Neural progenitor cell (in vitro differentiated cells): Measurements from ENCODE around the gene LOXL1. TPM values are rescaled to one million over a fixed set of nuclear protein-coding genes. Genes with fewer than 3 reads are reported as not detected.
A peak's percentile ranks its signal among the peaks of the same experiment; 100 is the strongest.

ENCODE experiments used
- DNase-seq: peaks from one replicate; pipeline ENCODE4 v3.0.0-alpha.2; 2016; ENCODE audit warnings: low spot score
- H2AFZ ChIP-seq: fragments of 200-600 bp; sonication (generic); replicated peaks from 2 replicates; pipeline ENCODE4 v1.6.1; 2016; ENCODE audit warnings: antibody characterized with exemption
- H3F3A ChIP-seq: fragments of 200-600 bp; sonication (generic); 2 replicates; pipeline ENCODE4 v1.6.1; 2016; ENCODE audit warnings: antibody characterized with exemption, low read depth
- H3K27ac ChIP-seq: fragments of 200-600 bp; sonication (generic); 2 replicates; pipeline ENCODE4 v1.5.1; 2016; ENCODE audit warnings: mild to moderate bottlenecking
- H3K27me3 ChIP-seq: fragments of 200-600 bp; sonication (generic); 2 replicates; pipeline ENCODE4 v1.6.1; 2016; ENCODE audit warnings: mild to moderate bottlenecking, moderate library complexity
- H3K36me3 ChIP-seq: fragments of 200-600 bp; sonication (generic); 2 replicates; pipeline ENCODE4 v1.5.1; 2016
- H3K4me1 ChIP-seq: fragments of 200-600 bp; sonication (generic); 2 replicates; pipeline ENCODE4 v1.6.1; 2016; ENCODE audit warnings: mixed run types
- H3K4me2 ChIP-seq: fragments of 200-600 bp; sonication (generic); 2 replicates; pipeline ENCODE4 v1.6.1; 2016
- H3K4me3 ChIP-seq: fragments of 200-600 bp; sonication (generic); 2 replicates; pipeline ENCODE4 v1.5.1; 2016
- H3K79me2 ChIP-seq: fragments of 200-600 bp; sonication (generic); 2 replicates; pipeline ENCODE4 v1.6.1; 2016; ENCODE audit warnings: low read depth
- H3K9ac ChIP-seq: fragments of 200-600 bp; sonication (generic); 2 replicates; pipeline ENCODE4 v1.6.1; 2016
- H3K9me3 ChIP-seq: fragments of 200-600 bp; sonication (generic); 2 replicates; pipeline ENCODE4 v1.5.1; 2016; ENCODE audit warnings: low read depth
- H4K20me1 ChIP-seq: fragments of 200-600 bp; sonication (generic); 2 replicates; pipeline ENCODE4 v1.6.1; 2016; ENCODE audit warnings: low read depth
- H3K27ac Mint-ChIP-seq: 3 replicates; pipeline ENCODE4 v1.8.0; 2021; ENCODE audit warnings: mixed read lengths
- H3K27me3 Mint-ChIP-seq: 2 replicates; pipeline ENCODE4 v1.8.0; 2022; ENCODE audit warnings: low read depth, mild to moderate bottlenecking, inconsistent platforms, moderate library complexity, mixed read lengths; ENCODE audit not compliant: insufficient read depth
- H3K36me3 Mint-ChIP-seq: 3 replicates; pipeline ENCODE4 v1.8.0; 2021; ENCODE audit warnings: mixed read lengths
- H3K4me1 Mint-ChIP-seq: 3 replicates; pipeline ENCODE4 v1.8.0; 2021; ENCODE audit warnings: mixed read lengths
- H3K4me3 Mint-ChIP-seq: 3 replicates; pipeline ENCODE4 v1.8.0; 2021; ENCODE audit warnings: mild to moderate bottlenecking, moderate library complexity, mixed read lengths
- H3K9me3 Mint-ChIP-seq: 3 replicates; pipeline ENCODE4 v1.8.0; 2020; ENCODE audit warnings: mixed read lengths
- EZH2 ChIP-seq: fragments of 200-600 bp; sonication (generic); IDR thresholded peaks from 2 replicates; pipeline ENCODE4 v1.6.1; 2017; ENCODE audit warnings: antibody characterized with exemption, mild to moderate bottlenecking, moderate library complexity
- EZH2phosphoT487 ChIP-seq: fragments of 200-600 bp; sonication (generic); IDR thresholded peaks from 2 replicates; pipeline ENCODE4 v1.6.1; 2017; ENCODE audit warnings: antibody characterized with exemption
- total RNA-seq: library from RNA; depleted of rRNA; stranded (reverse); fragments of >200 nt; gene quantifications from 2 replicates; pipeline ENCODE4 v1.2.3, GENCODE V29; 2015; ENCODE audit warnings: low replicate concordance
- TF ChIP-seq, protein P1 (sequence below): fragments of 200-600 bp; sonication (generic); IDR thresholded peaks from 2 replicates; pipeline ENCODE4 v1.5.1; 2017; ENCODE audit warnings: antibody characterized with exemption, mild to moderate bottlenecking

The LOXL1 gene
- total RNA-seq, 1 donor from 2014 or later = 5.3 TPM

DNA sequence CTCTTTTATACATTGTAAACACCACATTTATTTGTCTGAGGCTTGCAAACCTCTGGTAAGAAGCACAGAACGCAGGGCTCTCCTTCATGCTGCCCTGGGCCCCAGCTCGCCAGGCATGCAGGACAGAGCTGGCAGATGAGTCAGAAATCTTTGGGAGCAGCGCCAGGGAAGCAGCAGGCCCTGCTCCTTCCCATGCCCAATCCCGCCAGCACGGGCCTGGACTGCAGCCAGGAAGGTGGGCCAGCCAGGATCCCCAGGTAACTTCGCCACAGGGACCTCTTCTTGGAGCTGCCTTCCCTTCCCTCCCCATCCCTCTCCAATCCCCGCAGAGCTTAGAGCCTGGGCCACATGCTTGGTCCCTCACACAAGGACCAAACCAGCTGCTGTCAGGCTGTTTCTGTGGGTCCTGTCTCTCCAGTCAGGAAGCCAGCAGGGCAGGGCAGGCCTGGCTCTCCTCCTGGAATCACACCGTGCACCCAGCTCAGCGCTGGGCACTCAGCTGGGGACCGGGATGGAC lies 57.0 kb downstream of the LOXL1 start:
- Histone ChIP-seq H2AFZ (no peak overlapping the region), H3K36me3 (no peaks in the 10 kb centered on the region), H4K20me1 (no peaks in the 10 kb centered on the region), H3F3A (no peaks in the 10 kb centered on the region), H3K9me3 (no peaks in the 10 kb centered on the region), H3K27me3 (no peaks in the 10 kb centered on the region), H3K4me3 (no peak overlapping the region), H3K9ac (no peak overlapping the region), H3K4me2 (no peak overlapping the region), H3K4me1 (no peaks in the 10 kb centered on the region), H3K27ac (no peak overlapping the region), H3K79me2 (no peaks in the 10 kb centered on the region)
- TF ChIP-seq, protein P1, sequence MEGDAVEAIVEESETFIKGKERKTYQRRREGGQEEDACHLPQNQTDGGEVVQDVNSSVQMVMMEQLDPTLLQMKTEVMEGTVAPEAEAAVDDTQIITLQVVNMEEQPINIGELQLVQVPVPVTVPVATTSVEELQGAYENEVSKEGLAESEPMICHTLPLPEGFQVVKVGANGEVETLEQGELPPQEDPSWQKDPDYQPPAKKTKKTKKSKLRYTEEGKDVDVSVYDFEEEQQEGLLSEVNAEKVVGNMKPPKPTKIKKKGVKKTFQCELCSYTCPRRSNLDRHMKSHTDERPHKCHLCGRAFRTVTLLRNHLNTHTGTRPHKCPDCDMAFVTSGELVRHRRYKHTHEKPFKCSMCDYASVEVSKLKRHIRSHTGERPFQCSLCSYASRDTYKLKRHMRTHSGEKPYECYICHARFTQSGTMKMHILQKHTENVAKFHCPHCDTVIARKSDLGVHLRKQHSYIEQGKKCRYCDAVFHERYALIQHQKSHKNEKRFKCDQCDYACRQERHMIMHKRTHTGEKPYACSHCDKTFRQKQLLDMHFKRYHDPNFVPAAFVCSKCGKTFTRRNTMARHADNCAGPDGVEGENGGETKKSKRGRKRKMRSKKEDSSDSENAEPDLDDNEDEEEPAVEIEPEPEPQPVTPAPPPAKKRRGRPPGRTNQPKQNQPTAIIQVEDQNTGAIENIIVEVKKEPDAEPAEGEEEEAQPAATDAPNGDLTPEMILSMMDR = no peak
- no peak for TF ChIP-seq EZH2
- TF ChIP-seq EZH2phosphoT487 = no peak
- peaks cover 22% of the 10 kb centered on the region for H3K4me1 Mint-ChIP-seq
- no peak overlapping the region for H3K27ac Mint-ChIP-seq
- DNase-seq = no peak
- peaks cover 5% of the 10 kb centered on the region for H3K36me3 Mint-ChIP-seq
- peaks cover 5% of the 10 kb centered on the region for H3K27me3 Mint-ChIP-seq
- no peak overlapping the region for H3K4me3 Mint-ChIP-seq
- H3K9me3 Mint-ChIP-seq = no peaks in the 10 kb centered on the region

DNA sequence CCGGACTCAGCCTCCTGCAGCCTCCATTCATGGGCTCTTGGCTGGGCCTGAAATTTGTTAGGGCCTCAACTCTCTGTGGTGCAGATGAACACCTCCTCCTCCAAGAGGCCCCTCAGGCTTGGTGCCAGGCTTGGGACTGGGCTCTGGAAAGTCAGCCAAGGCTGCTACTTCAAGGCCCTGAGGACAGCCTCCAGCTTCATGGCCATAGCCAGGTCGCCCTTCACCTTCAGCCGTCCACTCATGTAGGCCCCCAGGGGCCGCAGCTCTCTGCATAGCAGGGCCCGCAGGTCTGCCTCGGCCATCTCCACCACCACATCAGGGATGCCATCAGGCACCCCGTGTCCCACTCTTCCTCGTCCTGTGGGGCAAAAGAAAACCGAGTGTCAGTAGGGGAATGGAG lies 57.5 kb downstream of the LOXL1 start:
- Histone ChIP-seq H3K4me2 (no peak overlapping the region), H3K36me3 (no peaks in the 10 kb centered on the region), H3K9me3 (no peaks in the 10 kb centered on the region), H3K27me3 (no peaks in the 10 kb centered on the region), H3K9ac (no peak overlapping the region), H3F3A (no peaks in the 10 kb centered on the region), H3K4me3 (no peak overlapping the region), H2AFZ (no peak overlapping the region), H4K20me1 (no peaks in the 10 kb centered on the region), H3K79me2 (no peaks in the 10 kb centered on the region), H3K4me1 (no peaks in the 10 kb centered on the region), H3K27ac (no peak overlapping the region)
- Mint-ChIP-seq H3K27me3 (peaks cover 5% of the 10 kb centered on the region), H3K27ac (no peak overlapping the region), H3K4me1 (peaks cover 22% of the 10 kb centered on the region), H3K36me3 (peaks cover 5% of the 10 kb centered on the region), H3K4me3 (peak overlapping the region; percentile 0), H3K9me3 (no peaks in the 10 kb centered on the region)
- TF ChIP-seq EZH2phosphoT487 (no peak), EZH2 (no peak)
- TF ChIP-seq, protein P1 = no peak
- DNase-seq = no peak

DNA sequence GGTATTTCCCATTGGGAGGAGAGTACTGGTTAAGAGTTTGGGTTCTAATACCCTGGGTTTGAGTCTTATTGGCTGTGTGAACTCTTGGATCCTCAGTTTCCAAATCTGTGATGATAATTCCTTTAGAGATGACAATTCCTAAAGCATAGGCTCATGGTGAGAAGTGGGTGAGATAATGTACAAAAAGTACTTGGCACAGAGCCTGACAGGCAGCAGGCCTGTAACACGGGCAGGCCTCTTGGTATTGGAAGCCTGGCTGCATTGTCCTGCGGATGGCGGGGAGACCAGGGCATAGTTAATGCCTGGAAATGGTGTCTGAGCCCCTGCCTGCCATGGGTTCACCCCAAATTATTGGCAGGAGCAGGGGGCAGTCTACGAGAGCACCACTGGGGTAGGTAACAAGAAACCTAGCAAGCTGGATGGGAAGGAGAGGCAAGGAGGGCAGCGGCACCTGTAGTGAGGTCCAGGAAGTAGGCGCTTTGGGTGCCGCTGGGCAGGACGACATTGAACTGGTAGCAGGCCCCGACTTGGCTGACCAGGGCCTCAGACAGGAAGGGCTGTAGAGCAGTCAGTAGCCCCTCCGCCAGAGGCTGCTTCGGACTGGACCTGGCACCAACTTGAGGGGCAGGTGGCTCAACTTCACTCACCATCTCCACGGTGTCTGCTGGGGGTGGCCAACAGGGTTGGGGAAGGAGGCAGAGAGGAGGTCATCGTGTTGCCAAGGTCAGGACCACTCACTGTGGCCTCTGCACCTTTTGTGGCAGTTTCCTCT lies 58.1 kb downstream of the LOXL1 start:
- Mint-ChIP-seq H3K27ac (no peak overlapping the region), H3K36me3 (peaks cover 5% of the 10 kb centered on the region), H3K27me3 (peaks cover 5% of the 10 kb centered on the region), H3K4me3 (peak overlapping the region; percentile 0), H3K9me3 (no peaks in the 10 kb centered on the region), H3K4me1 (peaks cover 19% of the 10 kb centered on the region)
- Histone ChIP-seq H2AFZ (no peak overlapping the region), H3K4me1 (no peaks in the 10 kb centered on the region), H3F3A (no peaks in the 10 kb centered on the region), H3K27ac (no peak overlapping the region), H4K20me1 (no peaks in the 10 kb centered on the region), H3K27me3 (no peaks in the 10 kb centered on the region), H3K79me2 (no peaks in the 10 kb centered on the region), H3K9me3 (no peaks in the 10 kb centered on the region), H3K4me2 (no peak overlapping the region), H3K9ac (no peak overlapping the region), H3K4me3 (no peak overlapping the region), H3K36me3 (no peaks in the 10 kb centered on the region)
- DNase-seq = no peak
- no peak for TF ChIP-seq EZH2phosphoT487
